HEK293T (cell line): ENCODE data around the gene TLX3.

Experiments
- CTCF ChIA-PET: fragments of 350-600 bp; formaldehyde crosslinking; extraction: SDS; loops from one replicate; lab custom pipeline; 2021; ENCODE audit warnings: antibody characterized with exemption, inconsistent platforms; lab: Yijun Ruan, JAX
- POLR2A ChIA-PET: fragments of 350-600 bp; formaldehyde crosslinking; extraction: SDS; loops from one replicate; lab custom pipeline; 2020; ENCODE audit warnings: antibody characterized with exemption, inconsistent platforms; lab: Yijun Ruan, JAX
- DNase-seq: peaks from one replicate; pipeline ENCODE4 v3.0.0; 2012; ENCODE audit warnings: mixed read lengths; ENCODE audit errors: extremely low spot score
- ARNT ChIP-seq: fragments of 450-650 bp; IDR thresholded peaks from 2 replicates; pipeline ENCODE4 v1.6.1; 2017; ENCODE audit warnings: mild to moderate bottlenecking
- BHLHE40 ChIP-seq: fragments of 450-650 bp; IDR thresholded peaks from 2 replicates; pipeline ENCODE4 v1.6.1; 2016; ENCODE audit warnings: mild to moderate bottlenecking, moderate library complexity, borderline replicate concordance
- CTBP1 ChIP-seq: fragments of 450-650 bp; IDR thresholded peaks from 2 replicates; pipeline ENCODE4 v1.6.1; 2016; ENCODE audit warnings: borderline replicate concordance
- ELF4 ChIP-seq: fragments of 450-650 bp; IDR thresholded peaks from 2 replicates; pipeline ENCODE4 v1.6.1; 2017; ENCODE audit warnings: antibody characterized with exemption
- FOXA1 ChIP-seq: fragments of 450-650 bp; IDR thresholded peaks from 2 replicates; pipeline ENCODE4 v1.6.1; 2016; ENCODE audit warnings: mild to moderate bottlenecking
- FOXK2 ChIP-seq: fragments of 450-650 bp; IDR thresholded peaks from 2 replicates; pipeline ENCODE4 v1.6.1; 2016; ENCODE audit warnings: mild to moderate bottlenecking
- FOXM1 ChIP-seq: fragments of 450-650 bp; IDR thresholded peaks from 2 replicates; pipeline ENCODE4 v1.6.1; 2017; ENCODE audit warnings: mild to moderate bottlenecking, borderline replicate concordance
- HDGF ChIP-seq: fragments of 450-650 bp; IDR thresholded peaks from 2 replicates; pipeline ENCODE4 v1.6.1; 2017; ENCODE audit warnings: antibody characterized with exemption, borderline replicate concordance
- L3MBTL2 ChIP-seq: fragments of 450-650 bp; conservative IDR thresholded peaks from 2 replicates; pipeline ENCODE4 v1.6.1; 2016; ENCODE audit warnings: mild to moderate bottlenecking
- LEF1 ChIP-seq: fragments of 450-650 bp; IDR thresholded peaks from 2 replicates; pipeline ENCODE4 v1.6.1; 2017; ENCODE audit warnings: mild to moderate bottlenecking, borderline replicate concordance
- NFRKB ChIP-seq: fragments of 450-650 bp; IDR thresholded peaks from 2 replicates; pipeline ENCODE4 v1.6.1; 2016; ENCODE audit warnings: mild to moderate bottlenecking, moderate library complexity
- PKNOX1 ChIP-seq: fragments of 450-650 bp; IDR thresholded peaks from 2 replicates; pipeline ENCODE4 v1.6.1; 2016
- SP1 ChIP-seq: fragments of 450-650 bp; IDR thresholded peaks from 2 replicates; pipeline ENCODE4 v1.6.1; 2017
- SUZ12 ChIP-seq: fragments of 450-650 bp; IDR thresholded peaks from 2 replicates; pipeline ENCODE4 v1.6.1; 2016; ENCODE audit warnings: mild to moderate bottlenecking
- TARDBP ChIP-seq: fragments of 450-650 bp; IDR thresholded peaks from 2 replicates; pipeline ENCODE4 v1.6.1; 2016
- ZNF384 ChIP-seq: fragments of 450-650 bp; IDR thresholded peaks from 2 replicates; pipeline ENCODE4 v1.6.1; 2016

Gene TLX3

GRCh38 chr5:171269717-171270116, 39.3 kb upstream of the TLX3 start:
- TF ChIP-seq CTBP1 (no peak), SUZ12 (no peak), ELF4 (no peak), BHLHE40 (no peak), FOXA1 (no peak)
- CTCF ChIA-PET, result interaction anchor here (0.9 kb wide), 1 partner anchor 55 kb away, joined by 4 read pairs; no protein-coding TSS in a partner anchor
- no peak for DNase-seq
- POLR2A ChIA-PET, result no interaction called here

- POLR2A ChIA-PET, result no interaction called here
- TF ChIP-seq LEF1 (no peak), CTBP1 (no peak), FOXA1 (no peak), ARNT (no peak), PKNOX1 (no peak), NFRKB (no peak), FOXM1 (no peak), HDGF (no peak), FOXK2 (no peak), ELF4 (no peak), TARDBP (no peak), SUZ12 (no peak), ZNF384 (no peak), SP1 (no peak), BHLHE40 (no peak), L3MBTL2 (no peak)
- DNase-seq, result no peak
- CTCF ChIA-PET, result no interaction called here
Measured at GRCh38 chr5:171270136-171270535, 38.9 kb upstream of the TLX3 start.

- ChIA-PET CTCF (interaction anchor here (1.6 to 1.7 kb wide), 2 partner anchors 9 to 70 kb away, joined by 5 to 7 read pairs; no protein-coding TSS in a partner anchor), POLR2A (no interaction called here)
- no peak for DNase-seq
- TF ChIP-seq FOXA1 (no peak), HDGF (no peak), SP1 (no peak), ZNF384 (no peak), NFRKB (no peak), FOXM1 (no peak), FOXK2 (no peak), CTBP1 (no peak), BHLHE40 (no peak), SUZ12 (no peak), ARNT (no peak), TARDBP (no peak), ELF4 (no peak), LEF1 (no peak)
Measured at GRCh38 chr5:171271798-171272197, 37.2 kb upstream of the TLX3 start.

- ChIA-PET CTCF (interaction anchor here (0.6 to 1.7 kb wide), 6 partner anchors 11 to 382 kb away, joined by 3 to 7 read pairs (median 4); no protein-coding TSS in a partner anchor), POLR2A (no interaction called here)
- TF ChIP-seq LEF1 (no peak), ELF4 (no peak), SP1 (no peak), TARDBP (no peak)
- peak; percentile 66 for DNase-seq
Measured at GRCh38 chr5:171272996-171273970, 35.8 kb upstream of the TLX3 start.

GRCh38 chr5:171275841-171276544, 33.1 kb upstream of the TLX3 start:
- ChIA-PET CTCF (interaction anchor here (0.5 to 1.1 kb wide), 2 partner anchors 15 to 1491 kb away, joined by 3 read pairs; no protein-coding TSS in a partner anchor), POLR2A (no interaction called here)
- TF ChIP-seq SUZ12 (no peak), ELF4 (no peak), FOXA1 (no peak), ZNF384 (no peak), LEF1 (no peak), FOXK2 (no peak), L3MBTL2 (no peak), TARDBP (no peak), NFRKB (no peak), FOXM1 (no peak), ARNT (no peak), CTBP1 (no peak), BHLHE40 (no peak), SP1 (no peak), PKNOX1 (no peak), HDGF (no peak)
- no peak for DNase-seq

- no peak for DNase-seq
- ChIA-PET CTCF (no interaction called here), POLR2A (no interaction called here)
- no peak for TF ChIP-seq SUZ12
- TF ChIP-seq PKNOX1, result no peak
- no peak for TF ChIP-seq L3MBTL2
- TF ChIP-seq ARNT, result no peak
- no peak for TF ChIP-seq CTBP1
- no peak for TF ChIP-seq FOXA1
- TF ChIP-seq ELF4, result no peak
- no peak for TF ChIP-seq HDGF
- TF ChIP-seq BHLHE40, result no peak
- TF ChIP-seq TARDBP, result no peak
- no peak for TF ChIP-seq FOXK2
- TF ChIP-seq LEF1, result no peak
- TF ChIP-seq NFRKB, result no peak
- TF ChIP-seq SP1, result no peak
- no peak for TF ChIP-seq FOXM1
Measured at GRCh38 chr5:171283753-171284152, 25.3 kb upstream of the TLX3 start.
